GM12873 (cell line): ENCODE measurements around the gene USP49.

ENCODE experiments used
- CTCF ChIP-seq: IDR thresholded peaks from 2 replicates; pipeline ENCODE4 v1.5.1; 2012; ENCODE audit warnings: low read depth, mild to moderate bottlenecking, moderate library complexity, low read length, control low read depth; ENCODE audit not compliant: insufficient read depth; ENCODE audit errors: missing control alignments

Gene USP49

GRCh38 chr6:41763470-41763869 lies 131.7 kb downstream of the USP49 start:
- TF ChIP-seq CTCF, result no peak

- TF ChIP-seq CTCF, result no peak
These were observed 135.1 kb downstream of the USP49 start for GRCh38 chr6:41759905-41760579.

- TF ChIP-seq CTCF, result no peak
These were observed 135.9 kb downstream of the USP49 start for GRCh38 chr6:41759106-41759904.

GRCh38 chr6:41758641-41759035 lies 136.5 kb downstream of the USP49 start:
- no peak for TF ChIP-seq CTCF

- TF ChIP-seq CTCF, result no peak
These were observed 137.1 kb downstream of the USP49 start for GRCh38 chr6:41757931-41758640.

- TF ChIP-seq CTCF, result no peak
These were observed 137.9 kb downstream of the USP49 start for GRCh38 chr6:41757271-41757670.

- TF ChIP-seq CTCF, result no peak
These were observed 138.8 kb downstream of the USP49 start for GRCh38 chr6:41756354-41756753.
